Osteocyte (in vitro differentiated cells): ENCODE results near the gene CLEC3B. TPM values are rescaled to one million over a fixed set of nuclear protein-coding genes. Genes with fewer than 3 reads are reported as not detected.
A peak's percentile ranks its signal among the peaks of the same experiment; 100 is the strongest.

Experiments
- DNase-seq: peaks from one replicate; pipeline ENCODE4 v3.0.0; 2021; ENCODE audit warnings: mixed read lengths; ENCODE audit not compliant: unreplicated experiment; ENCODE audit errors: extremely low spot score
- H3K27ac Mint-ChIP-seq: one replicate; pipeline ENCODE4 v1.8.0; 2021; ENCODE audit warnings: mild to moderate bottlenecking, mixed read lengths; ENCODE audit not compliant: unreplicated experiment
- H3K27me3 Mint-ChIP-seq: one replicate; pipeline ENCODE4 v1.8.0; 2021; ENCODE audit warnings: mixed read lengths; ENCODE audit not compliant: unreplicated experiment
- H3K36me3 Mint-ChIP-seq: one replicate; pipeline ENCODE4 v1.8.0; 2021; ENCODE audit warnings: mixed read lengths; ENCODE audit not compliant: unreplicated experiment
- H3K4me1 Mint-ChIP-seq: one replicate; pipeline ENCODE4 v1.8.0; 2021; ENCODE audit warnings: mixed read lengths; ENCODE audit not compliant: unreplicated experiment
- H3K4me3 Mint-ChIP-seq: one replicate; pipeline ENCODE4 v1.8.0; 2021; ENCODE audit warnings: mild to moderate bottlenecking, moderate library complexity, mixed read lengths; ENCODE audit not compliant: unreplicated experiment
- H3K9me3 Mint-ChIP-seq: one replicate; pipeline ENCODE4 v1.8.0; 2021; ENCODE audit warnings: mixed read lengths; ENCODE audit not compliant: unreplicated experiment
- total RNA-seq: library from RNA; stranded (reverse); gene quantifications from 2 replicates; pipeline ENCODE4 v1.2.1, GENCODE V29; 2021
- TF ChIP-seq, protein P1 (sequence below): fragments of 200-600 bp; sonication (generic); IDR thresholded peaks from 2 replicates; pipeline ENCODE4 v1.5.0; 2021; ENCODE audit warnings: antibody characterized with exemption, mild to moderate bottlenecking, moderate library complexity

The CLEC3B gene
- total RNA-seq, 1 donor from 2014 or later = 181 TPM

DNA sequence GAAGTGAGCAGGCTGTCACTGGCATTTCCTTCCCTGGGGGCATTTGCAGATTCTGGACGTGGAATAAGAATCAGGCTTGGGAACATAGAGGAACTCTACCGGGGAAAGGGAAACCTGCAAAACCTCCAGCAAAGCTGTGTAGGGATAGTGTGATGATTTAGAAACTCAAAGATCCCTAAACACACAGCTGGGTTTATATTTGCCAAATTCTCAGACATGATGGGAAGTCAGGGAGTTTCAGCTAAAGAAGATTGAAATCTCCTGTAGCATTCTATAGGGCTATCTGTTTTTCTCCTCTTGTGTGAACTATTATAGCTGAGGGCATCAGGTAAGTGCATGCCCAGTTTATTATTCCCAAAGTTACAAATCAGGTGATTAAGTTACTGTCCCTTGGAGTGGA, 9.2 kb upstream of the CLEC3B start:
- peak overlapping the region; percentile 86 for H3K27ac Mint-ChIP-seq
- H3K9me3 Mint-ChIP-seq = no peaks in the 10 kb centered on the region
- no peak for DNase-seq
- TF ChIP-seq, protein P1, sequence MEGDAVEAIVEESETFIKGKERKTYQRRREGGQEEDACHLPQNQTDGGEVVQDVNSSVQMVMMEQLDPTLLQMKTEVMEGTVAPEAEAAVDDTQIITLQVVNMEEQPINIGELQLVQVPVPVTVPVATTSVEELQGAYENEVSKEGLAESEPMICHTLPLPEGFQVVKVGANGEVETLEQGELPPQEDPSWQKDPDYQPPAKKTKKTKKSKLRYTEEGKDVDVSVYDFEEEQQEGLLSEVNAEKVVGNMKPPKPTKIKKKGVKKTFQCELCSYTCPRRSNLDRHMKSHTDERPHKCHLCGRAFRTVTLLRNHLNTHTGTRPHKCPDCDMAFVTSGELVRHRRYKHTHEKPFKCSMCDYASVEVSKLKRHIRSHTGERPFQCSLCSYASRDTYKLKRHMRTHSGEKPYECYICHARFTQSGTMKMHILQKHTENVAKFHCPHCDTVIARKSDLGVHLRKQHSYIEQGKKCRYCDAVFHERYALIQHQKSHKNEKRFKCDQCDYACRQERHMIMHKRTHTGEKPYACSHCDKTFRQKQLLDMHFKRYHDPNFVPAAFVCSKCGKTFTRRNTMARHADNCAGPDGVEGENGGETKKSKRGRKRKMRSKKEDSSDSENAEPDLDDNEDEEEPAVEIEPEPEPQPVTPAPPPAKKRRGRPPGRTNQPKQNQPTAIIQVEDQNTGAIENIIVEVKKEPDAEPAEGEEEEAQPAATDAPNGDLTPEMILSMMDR = no peak
- H3K36me3 Mint-ChIP-seq = peaks cover 8% of the 10 kb centered on the region
- H3K4me1 Mint-ChIP-seq = peaks cover 68% of the 10 kb centered on the region
- no peaks in the 10 kb centered on the region for H3K27me3 Mint-ChIP-seq
- peak overlapping the region; percentile 23 for H3K4me3 Mint-ChIP-seq

DNA sequence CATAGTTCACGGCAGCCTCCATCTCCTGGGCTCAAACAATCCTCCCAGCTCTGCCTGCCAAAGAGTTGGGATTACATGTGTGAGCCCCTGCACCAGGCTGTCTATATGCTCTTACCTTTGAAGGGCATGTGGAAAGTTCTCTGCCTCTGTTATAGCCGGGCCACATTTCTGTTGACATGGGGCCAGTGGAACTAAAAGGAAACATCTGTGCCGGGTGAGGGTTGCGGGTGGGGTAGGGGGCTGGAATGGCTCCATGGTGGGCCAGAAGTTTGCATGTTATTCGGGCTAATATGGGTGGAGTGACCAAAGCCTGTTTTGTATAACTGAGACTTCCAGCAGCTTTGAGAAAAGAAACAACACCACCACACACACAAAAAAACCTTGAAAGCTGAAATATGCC, 8.3 kb upstream of the CLEC3B start:
- TF ChIP-seq, protein P1 = no peak
- H3K9me3 Mint-ChIP-seq = no peaks in the 10 kb centered on the region
- peak overlapping the region; percentile 86 for H3K27ac Mint-ChIP-seq
- H3K36me3 Mint-ChIP-seq = peaks cover 5% of the 10 kb centered on the region
- no peaks in the 10 kb centered on the region for H3K27me3 Mint-ChIP-seq
- DNase-seq = no peak
- H3K4me1 Mint-ChIP-seq = peaks cover 64% of the 10 kb centered on the region
- H3K4me3 Mint-ChIP-seq = peak overlapping the region; percentile 18

GRCh38 chr3:45020534-45020933, 5.6 kb upstream of the CLEC3B start:
- Mint-ChIP-seq H3K4me1 (peaks cover 68% of the 10 kb centered on the region), H3K27me3 (no peaks in the 10 kb centered on the region), H3K27ac (peak overlapping the region; percentile 32), H3K4me3 (no peak overlapping the region), H3K36me3 (peaks cover 2% of the 10 kb centered on the region), H3K9me3 (no peaks in the 10 kb centered on the region)
- TF ChIP-seq, protein P1 = no peak
- DNase-seq = no peak

- Mint-ChIP-seq H3K27me3 (no peaks in the 10 kb centered on the region), H3K4me3 (no peak overlapping the region), H3K36me3 (peaks cover 2% of the 10 kb centered on the region), H3K4me1 (peaks cover 73% of the 10 kb centered on the region), H3K9me3 (no peaks in the 10 kb centered on the region), H3K27ac (peak overlapping the region; percentile 68)
- no peak for DNase-seq
- TF ChIP-seq, protein P1 = no peak
Measured at GRCh38 chr3:45021524-45022297, 4.4 kb upstream of the CLEC3B start.

- H3K4me1 Mint-ChIP-seq = peaks cover 70% of the 10 kb centered on the region
Measured at GRCh38 chr3:45023675-45024074, 2.4 kb upstream of the CLEC3B start.

More at GRCh38 chr3:45023675-45024074, 2.4 kb upstream of the CLEC3B start:
- Mint-ChIP-seq H3K9me3 (no peaks in the 10 kb centered on the region), H3K27ac (no peak overlapping the region), H3K4me3 (no peak overlapping the region), H3K36me3 (no peaks in the 10 kb centered on the region), H3K27me3 (no peaks in the 10 kb centered on the region)
- TF ChIP-seq, protein P1 = no peak
- no peak for DNase-seq
